Measurements from ENCODE around the gene BORCS8. TPM values are rescaled to one million over a fixed set of nuclear protein-coding genes. Genes with fewer than 3 reads are reported as not detected.
A peak's percentile ranks its signal among the peaks of the same experiment; 100 is the strongest.

Gene BORCS8
- polyA plus RNA-seq, 1 donor from 2014 or later, result 75.6 TPM

DNA sequence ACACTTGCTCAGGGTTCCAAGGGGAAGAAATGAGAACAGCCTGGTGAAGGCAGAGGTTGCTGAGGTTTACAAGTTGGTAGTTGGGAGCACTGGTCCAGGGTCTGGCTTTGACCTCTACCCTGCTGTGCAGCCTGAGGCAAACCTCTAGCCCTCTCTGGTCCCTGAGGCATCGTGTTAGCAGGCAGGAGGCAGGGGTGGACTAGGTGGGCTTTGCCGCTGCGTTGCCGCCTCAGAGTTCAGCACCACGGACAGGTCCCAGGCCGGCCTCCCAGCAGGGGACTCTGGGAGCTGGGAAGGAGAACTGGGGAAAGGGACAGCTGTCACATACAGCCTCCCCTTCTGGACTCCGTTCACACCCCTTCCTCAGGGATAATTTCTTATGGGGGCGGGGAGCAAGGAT lies 22.9 kb upstream of the BORCS8 start:
- H3K9ac ChIP-seq (ENCODE audit: low read length), result peak overlapping the region; percentile 96
- TF ChIP-seq, protein P1, sequence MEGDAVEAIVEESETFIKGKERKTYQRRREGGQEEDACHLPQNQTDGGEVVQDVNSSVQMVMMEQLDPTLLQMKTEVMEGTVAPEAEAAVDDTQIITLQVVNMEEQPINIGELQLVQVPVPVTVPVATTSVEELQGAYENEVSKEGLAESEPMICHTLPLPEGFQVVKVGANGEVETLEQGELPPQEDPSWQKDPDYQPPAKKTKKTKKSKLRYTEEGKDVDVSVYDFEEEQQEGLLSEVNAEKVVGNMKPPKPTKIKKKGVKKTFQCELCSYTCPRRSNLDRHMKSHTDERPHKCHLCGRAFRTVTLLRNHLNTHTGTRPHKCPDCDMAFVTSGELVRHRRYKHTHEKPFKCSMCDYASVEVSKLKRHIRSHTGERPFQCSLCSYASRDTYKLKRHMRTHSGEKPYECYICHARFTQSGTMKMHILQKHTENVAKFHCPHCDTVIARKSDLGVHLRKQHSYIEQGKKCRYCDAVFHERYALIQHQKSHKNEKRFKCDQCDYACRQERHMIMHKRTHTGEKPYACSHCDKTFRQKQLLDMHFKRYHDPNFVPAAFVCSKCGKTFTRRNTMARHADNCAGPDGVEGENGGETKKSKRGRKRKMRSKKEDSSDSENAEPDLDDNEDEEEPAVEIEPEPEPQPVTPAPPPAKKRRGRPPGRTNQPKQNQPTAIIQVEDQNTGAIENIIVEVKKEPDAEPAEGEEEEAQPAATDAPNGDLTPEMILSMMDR (IDR thresholded peaks at IDR 0.05; ENCODE audit: poor library complexity, severe bottlenecking), result no peak
- TF ChIP-seq EP300 (conservative IDR thresholded peaks at IDR 0.05; ENCODE audit: poor library complexity, severe bottlenecking) (no peak), MXI1 (conservative IDR thresholded peaks at IDR 0.05; ENCODE audit: poor library complexity, severe bottlenecking) (no peak), POLR2AphosphoS5 (IDR thresholded peaks at IDR 0.05) (no peak), TAF1 (IDR thresholded peaks at IDR 0.05; ENCODE audit: low read depth) (no peak), EZH2 (IDR thresholded peaks at IDR 0.05; ENCODE audit: borderline replicate concordance, insufficient read depth, low read length, poor library complexity, severe bottlenecking) (no peak), RAD21 (conservative IDR thresholded peaks at IDR 0.05) (no peak), SMC3 (conservative IDR thresholded peaks at IDR 0.05; ENCODE audit: poor library complexity) (no peak)
- peak overlapping the region; percentile 88 for H3K27ac ChIP-seq (ENCODE audit: low read length)
- no peaks in the 10 kb centered on the region for H3K27me3 ChIP-seq (ENCODE audit: insufficient read depth, low read depth, low read length)
- no peaks in the 10 kb centered on the region for H3K9me2 ChIP-seq (ENCODE audit: insufficient read depth, low read length)
- no peak overlapping the region for H2AFZ ChIP-seq (ENCODE audit: low read depth, low read length)
- peak overlapping the region; percentile 98 for H3K4me3 ChIP-seq (ENCODE audit: low read length)
- H3K79me2 ChIP-seq (replicated peaks; ENCODE audit: insufficient read depth, low read length), result peaks cover 42% of the 10 kb centered on the region
- no peaks in the 10 kb centered on the region for H3K9me3 ChIP-seq (ENCODE audit: low read length)
- H3K36me3 ChIP-seq (ENCODE audit: insufficient read depth, low read length), result no peaks in the 10 kb centered on the region
- H4K20me1 ChIP-seq (ENCODE audit: insufficient read depth), result no peaks in the 10 kb centered on the region
- H3F3A ChIP-seq (ENCODE audit: insufficient read depth, low read length, poor library complexity, severe bottlenecking), result no peaks in the 10 kb centered on the region
- peak overlapping the region; percentile 98 for H3K4me2 ChIP-seq (ENCODE audit: low read length)

DNA sequence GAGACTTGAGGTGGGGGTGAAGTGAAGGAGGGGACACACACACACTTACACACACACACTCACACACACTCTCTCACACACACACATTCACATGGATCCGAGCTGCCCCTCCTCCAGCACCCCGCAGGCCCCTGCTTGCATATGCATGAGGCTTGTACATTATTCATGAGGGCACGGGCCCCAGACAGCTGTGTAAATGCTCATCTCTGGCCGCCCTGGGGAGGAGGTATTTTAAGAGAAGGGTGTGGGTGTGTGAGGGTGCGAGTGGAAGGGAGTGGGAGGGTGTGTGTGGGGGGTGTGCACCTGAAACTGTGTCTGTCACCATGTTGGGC lies 22.2 kb upstream of the BORCS8 start:
- H3K4me2 ChIP-seq (ENCODE audit: low read length), result peak overlapping the region; percentile 98
- H3K27me3 ChIP-seq (ENCODE audit: insufficient read depth, low read depth, low read length), result no peaks in the 10 kb centered on the region
- peaks cover 42% of the 10 kb centered on the region for H3K79me2 ChIP-seq (replicated peaks; ENCODE audit: insufficient read depth, low read length)
- H3K9me2 ChIP-seq (ENCODE audit: insufficient read depth, low read length), result no peaks in the 10 kb centered on the region
- TF ChIP-seq SMC3 (conservative IDR thresholded peaks at IDR 0.05; ENCODE audit: poor library complexity) (no peak), MXI1 (conservative IDR thresholded peaks at IDR 0.05; ENCODE audit: poor library complexity, severe bottlenecking) (peak; percentile 43)
- TF ChIP-seq, protein P1 (IDR thresholded peaks at IDR 0.05; ENCODE audit: poor library complexity, severe bottlenecking), result no peak
- H3K27ac ChIP-seq (ENCODE audit: low read length), result peak overlapping the region; percentile 88
- peak overlapping the region; percentile 98 for H3K4me3 ChIP-seq (ENCODE audit: low read length)
- H2AFZ ChIP-seq (ENCODE audit: low read depth, low read length), result no peak overlapping the region
- H3K9me3 ChIP-seq (ENCODE audit: low read length), result no peaks in the 10 kb centered on the region
- H4K20me1 ChIP-seq (ENCODE audit: insufficient read depth), result no peaks in the 10 kb centered on the region
- no peaks in the 10 kb centered on the region for H3K36me3 ChIP-seq (ENCODE audit: insufficient read depth, low read length)
- peak overlapping the region; percentile 96 for H3K9ac ChIP-seq (ENCODE audit: low read length)
- no peaks in the 10 kb centered on the region for H3F3A ChIP-seq (ENCODE audit: insufficient read depth, low read length, poor library complexity, severe bottlenecking)

DNA sequence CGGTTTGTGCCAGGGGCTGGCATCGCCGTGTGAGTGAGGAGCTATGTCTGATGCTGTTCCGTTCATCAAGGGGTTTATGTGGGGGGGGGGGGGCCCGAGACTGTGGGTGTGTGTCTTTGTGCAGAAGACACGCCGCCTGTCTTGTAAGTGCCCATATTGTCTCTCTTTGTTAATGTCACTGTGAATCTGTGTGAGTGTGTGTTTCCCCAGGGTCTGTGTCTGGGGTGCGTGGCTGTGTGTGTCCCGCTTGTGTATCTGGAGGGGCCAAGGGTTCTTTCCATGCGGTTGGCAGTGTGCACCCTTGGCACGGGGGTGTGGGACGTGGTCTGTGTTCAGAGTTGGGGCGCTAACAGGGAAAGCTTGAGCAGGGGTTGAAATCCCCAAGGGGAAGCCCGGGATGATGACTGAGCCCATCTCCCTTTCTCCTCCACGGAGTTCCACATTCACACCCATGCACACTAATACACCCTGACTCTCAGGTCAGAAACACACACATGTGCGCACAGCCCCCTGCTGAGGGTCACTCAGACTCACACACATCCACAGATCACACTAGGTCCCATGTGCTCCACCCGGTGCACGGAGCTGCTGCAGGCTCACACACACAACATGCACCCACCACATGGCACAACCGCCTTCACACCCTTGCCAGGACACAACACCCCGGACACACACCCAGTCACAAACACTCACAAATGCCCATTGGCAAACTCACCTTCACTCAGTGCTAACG lies 21.6 kb upstream of the BORCS8 start:
- Histone ChIP-seq H3K27ac (ENCODE audit: low read length) (peak overlapping the region; percentile 88), H4K20me1 (ENCODE audit: insufficient read depth) (no peaks in the 10 kb centered on the region), H3F3A (ENCODE audit: insufficient read depth, low read length, poor library complexity, severe bottlenecking) (no peaks in the 10 kb centered on the region), H3K4me3 (ENCODE audit: low read length) (peak overlapping the region; percentile 98), H3K36me3 (ENCODE audit: insufficient read depth, low read length) (no peaks in the 10 kb centered on the region), H3K9me2 (ENCODE audit: insufficient read depth, low read length) (no peaks in the 10 kb centered on the region), H3K9ac (ENCODE audit: low read length) (peak overlapping the region; percentile 96), H3K4me2 (ENCODE audit: low read length) (peak overlapping the region; percentile 98), H3K27me3 (ENCODE audit: insufficient read depth, low read depth, low read length) (no peaks in the 10 kb centered on the region), H2AFZ (ENCODE audit: low read depth, low read length) (peak overlapping the region; percentile 21), H3K79me2 (replicated peaks; ENCODE audit: insufficient read depth, low read length) (peaks cover 42% of the 10 kb centered on the region), H3K9me3 (ENCODE audit: low read length) (no peaks in the 10 kb centered on the region)
- TF ChIP-seq, protein P1 (IDR thresholded peaks at IDR 0.05; ENCODE audit: poor library complexity, severe bottlenecking), result no peak
- TF ChIP-seq MXI1 (conservative IDR thresholded peaks at IDR 0.05; ENCODE audit: poor library complexity, severe bottlenecking), result peak; percentile 52

Measured in neural cell (in vitro differentiated cells).